HCT116 (cell line): ENCODE data around the gene CDH23. TPM values are rescaled to one million over a fixed set of nuclear protein-coding genes. Genes with fewer than 3 reads are reported as not detected.

Experiments used
- ATAC-seq: fragments of 200-7000 bp; cut with Tn5 transposase; 2 replicates; pipeline ENCODE4 v1.9.1; 2020; ENCODE audit warnings: mild to moderate bottlenecking, moderate library complexity
- BruUV-seq: library from RNA; stranded (reverse); fragments of 400-500 nt; replicated peaks from 2 replicates; lab custom pipeline; 2021; lab: Mats Ljungman, UMichigan
- CTCF ChIA-PET: fragments of 300-600 bp; sonication (Branson Sonifier 250); formaldehyde crosslinking; loops from one replicate; lab custom pipeline; 2021; ENCODE audit warnings: antibody characterized with exemption; lab: Charles Lee
- POLR2A ChIA-PET: fragments of 300-600, 350-600 bp; sonication (Branson Sonifier 250); formaldehyde crosslinking; loops from one replicate; lab custom pipeline; 2021; ENCODE audit warnings: antibody characterized with exemption; lab: Charles Lee
- RAD21 ChIA-PET, 2 experiments: fragments of 300-600 bp; sonication (Branson Sonifier 250); formaldehyde crosslinking; loops; one replicate each; lab custom pipeline; 2023; ENCODE audit warnings: low total read pairs in 2 of 2; ENCODE audit not compliant: uncharacterized antibody in 2 of 2, unreplicated experiment in 2 of 2, low non-redundant PET in 1 of 2; lab: Charles Lee
- DNase-seq: peaks from one replicate; pipeline ENCODE4 v3.0.0-alpha.2; 2010; ENCODE audit warnings: low read depth, low spot score
- H2AFZ ChIP-seq: fragments of 200-600 bp; shearing (Covaris generic), sonication (generic); 2 replicates; pipeline ENCODE4 v1.6.1; 2017; ENCODE audit warnings: low read depth, mixed run types, mixed read lengths, antibody characterized with exemption, low read length; ENCODE audit not compliant: poor library complexity, severe bottlenecking
- H3K27ac ChIP-seq: 2 replicates; pipeline ENCODE4 v1.5.1; 2012; ENCODE audit warnings: low read depth, low read length
- H3K27me3 ChIP-seq: fragments of 200-600 bp; sonication (generic); 2 replicates; pipeline ENCODE4 v1.6.1; 2016; ENCODE audit warnings: mixed run types, low read length, mixed read lengths; ENCODE audit not compliant: insufficient read depth
- H3K36me3 ChIP-seq, 2 experiments: fragments of 200-500 bp in 1 of 2; fragments of 200-600 bp in 1 of 2; sonication (Bioruptor generic) in 1 of 2; sonication (generic) in 1 of 2; 2 replicates each; pipeline versions ENCODE4 v1.5.1 to v1.6.1; 2014 to 2016; ENCODE audit warnings: low read length in 2 of 2, inconsistent platforms in 1 of 2, mixed read lengths in 1 of 2, mixed run types in 1 of 2; ENCODE audit not compliant: insufficient read depth in 2 of 2, control insufficient read depth in 1 of 2
- H3K4me1 ChIP-seq, 2 experiments: fragments of 200-600 bp in 1 of 2; sonication (generic) in 1 of 2; 2 replicates each; pipeline versions ENCODE4 v1.5.1 to v1.6.1; 2012 to 2017; ENCODE audit warnings: low read length in 2 of 2, inconsistent platforms in 1 of 2, mild to moderate bottlenecking in 1 of 2, mixed read lengths in 1 of 2, mixed run types in 1 of 2, moderate library complexity in 1 of 2; ENCODE audit not compliant: insufficient read depth in 2 of 2, control insufficient read depth in 1 of 2
- H3K4me2 ChIP-seq: fragments of 200-600 bp; sonication (generic); 2 replicates; pipeline ENCODE4 v1.6.1; 2017; ENCODE audit warnings: mixed run types, low read length, mixed read lengths
- H3K4me3 ChIP-seq, 2 experiments: fragments of 200-600 bp in 1 of 2; sonication (generic) in 1 of 2; replicated peaks in 1 of 2; 2 replicates each; pipeline ENCODE4 v1.5.1; 2011 to 2016; ENCODE audit warnings: low read length in 2 of 2, control low read depth in 1 of 2, low read depth in 1 of 2, mild to moderate bottlenecking in 1 of 2, mixed read lengths in 1 of 2, mixed run types in 1 of 2
- H3K79me2 ChIP-seq: fragments of 200-600 bp; sonication (generic); 2 replicates; pipeline ENCODE4 v1.6.1; 2017; ENCODE audit warnings: mild to moderate bottlenecking, mixed run types, low read length, moderate library complexity, mixed read lengths; ENCODE audit not compliant: insufficient read depth
- H3K9ac ChIP-seq: fragments of 200-600 bp; sonication (generic); 2 replicates; pipeline ENCODE4 v1.6.1; 2016; ENCODE audit warnings: low read length, mixed read lengths
- H3K9me2 ChIP-seq: fragments of 200-600 bp; sonication (generic), shearing (Covaris generic); 2 replicates; pipeline ENCODE4 v1.6.1; 2017; ENCODE audit warnings: mixed run types, mild to moderate bottlenecking, moderate library complexity; ENCODE audit not compliant: insufficient read depth
- H3K9me3 ChIP-seq, 2 experiments: fragments of 200-500 bp in 1 of 2; fragments of 200-600 bp in 1 of 2; sonication (Bioruptor generic) in 1 of 2; sonication (generic) in 1 of 2; 2 replicates each; pipeline ENCODE4 v1.6.1; 2014 to 2017; ENCODE audit warnings: low read length in 2 of 2, mixed read lengths in 2 of 2, inconsistent platforms in 1 of 2, low read depth in 1 of 2, mild to moderate bottlenecking in 1 of 2, mixed run types in 1 of 2, moderate library complexity in 1 of 2; ENCODE audit not compliant: control insufficient read depth in 1 of 2, insufficient read depth in 1 of 2
- H4K20me1 ChIP-seq: fragments of 200-600 bp; sonication (generic), shearing (Covaris generic); 2 replicates; pipeline ENCODE4 v1.6.1; 2017; ENCODE audit warnings: mixed run types, mild to moderate bottlenecking, moderate library complexity; ENCODE audit not compliant: insufficient read depth
- ATF3 ChIP-seq: IDR thresholded peaks from 2 replicates; pipeline ENCODE4 v1.6.1; 2012
- CBX3 ChIP-seq: IDR thresholded peaks from 2 replicates; pipeline ENCODE4 v1.6.1; 2012; ENCODE audit warnings: low read depth
- CTCF ChIP-seq, 3 experiments: fragments of 200-600 bp in 1 of 3; sonication (generic) in 1 of 3; IDR thresholded peaks in 2 of 3; conservative IDR thresholded peaks in 1 of 3; 2 replicates each; pipeline ENCODE4 v1.5.1; 2012 to 2017; ENCODE audit warnings: low read depth in 2 of 3, low read length in 2 of 3, antibody characterized with exemption in 1 of 3, borderline replicate concordance in 1 of 3, control low read depth in 1 of 3, mild to moderate bottlenecking in 1 of 3, mixed read lengths in 1 of 3, mixed run types in 1 of 3, moderate library complexity in 1 of 3; ENCODE audit not compliant: insufficient read depth in 1 of 3
- EGR1 ChIP-seq: IDR thresholded peaks from 2 replicates; pipeline ENCODE4 v1.6.1; 2012; ENCODE audit warnings: low read depth
- EZH2 ChIP-seq: fragments of 200-600 bp; sonication (generic); IDR thresholded peaks from 2 replicates; pipeline ENCODE4 v1.6.1; 2017; ENCODE audit warnings: antibody characterized with exemption, mixed run types
- EZH2phosphoT487 ChIP-seq: fragments of 200-600 bp; IDR thresholded peaks from 2 replicates; pipeline ENCODE4 v1.6.1; 2018; ENCODE audit warnings: antibody characterized with exemption, borderline replicate concordance
- FOSL1 ChIP-seq: IDR thresholded peaks from 2 replicates; pipeline ENCODE4 v1.6.1; 2012; ENCODE audit warnings: low read depth
- POLR2A ChIP-seq: IDR thresholded peaks from 2 replicates; pipeline ENCODE4 v1.7.0; 2011; ENCODE audit warnings: borderline replicate concordance; ENCODE audit not compliant: insufficient read depth, insufficient read length; ENCODE audit errors: extremely low read depth
- RAD21 ChIP-seq: IDR thresholded peaks from 2 replicates; pipeline ENCODE4 v1.6.1; 2012; ENCODE audit warnings: low read depth, mild to moderate bottlenecking
- TCF7L2 ChIP-seq: IDR thresholded peaks from 2 replicates; pipeline ENCODE4 v1.7.0; 2011; ENCODE audit warnings: borderline replicate concordance, inconsistent platforms; ENCODE audit not compliant: insufficient read depth, insufficient read length; ENCODE audit errors: extremely low read depth
- ZFX ChIP-seq: fragments of 450-650 bp; IDR thresholded peaks from 2 replicates; pipeline ENCODE4 v1.6.1; 2017
- ZNF274 ChIP-seq: fragments of 200-500 bp; sonication (Bioruptor generic); IDR thresholded peaks from 2 replicates; pipeline ENCODE4 v1.6.1; 2014; ENCODE audit warnings: mild to moderate bottlenecking, low read depth, low read length, inconsistent platforms
- intact Hi-C: fragments of 100-400 bp; cut with micrococcal nuclease; formaldehyde crosslinking; loops from 2 replicates; pipeline ENCODE4 v1.10.0; 2022
- total RNA-seq: library from RNA; stranded (reverse); gene quantifications from one replicate; pipeline ENCODE4 v1.2.1, GENCODE V29; 2021; ENCODE audit not compliant: unreplicated experiment

CDH23 gene
- total RNA-seq, 1 experiment from 2014 or later = not detected

- H3K27me3 ChIP-seq = peaks cover 6% of the 10 kb centered on the region; the same call in 1 of the 2 replicates
- no peak overlapping the region for H3K9ac ChIP-seq
- H3K4me1 ChIP-seq = no peaks in the 10 kb centered on the region
- no TSS peak for BruUV-seq
- no peaks in the 10 kb centered on the region for H3K9me3 ChIP-seq
- ChIA-PET CTCF (interaction anchor here (1.5 kb wide), 1 partner anchor 17 kb away, joined by 9 read pairs; no protein-coding TSS in a partner anchor), POLR2A (no interaction called here), RAD21 (no interaction called here)
- DNase-seq (no peak), ATAC-seq (no peak)
- H3K27ac ChIP-seq = no peak overlapping the region
- no peaks in the 10 kb centered on the region for H3K36me3 ChIP-seq
- H3K4me3 ChIP-seq = no peak overlapping the region
- H3K9me2 ChIP-seq = no peaks in the 10 kb centered on the region
- H3K79me2 ChIP-seq = no peaks in the 10 kb centered on the region
- intact Hi-C loops = no loop called here
- H4K20me1 ChIP-seq = no peaks in the 10 kb centered on the region
- no peak overlapping the region for H2AFZ ChIP-seq
- no peak overlapping the region for H3K4me2 ChIP-seq
- TF ChIP-seq ATF3 = no peak
- TF ChIP-seq RAD21 = no peak
- TF ChIP-seq EZH2 = no peak
- no peak for TF ChIP-seq EGR1
- TF ChIP-seq CBX3 = no peak
- no peak for TF ChIP-seq FOSL1
- no peak for TF ChIP-seq TCF7L2
- no peak for TF ChIP-seq CTCF (IDR thresholded peaks at IDR 0.05 in 2 of 3, conservative IDR thresholded peaks at IDR 0.05 in 1 of 3; ENCODE audit: borderline replicate concordance in 1 of 3, insufficient read depth in 1 of 3, low read depth in 2 of 3, low read length in 2 of 3)
- TF ChIP-seq ZFX = no peak
Observed at GRCh38 chr10:71553432-71553831, 156.7 kb downstream of the CDH23 start.

GRCh38 chr10:71554671-71555070, 158.0 kb downstream of the CDH23 start:
- POLR2A ChIA-PET = no interaction called here
- TF ChIP-seq EZH2 = no peak
- TF ChIP-seq ATF3 = no peak
- no peak for TF ChIP-seq POLR2A
- no peak for TF ChIP-seq EZH2phosphoT487
- TF ChIP-seq TCF7L2 = no peak
- no peak for TF ChIP-seq FOSL1
- TF ChIP-seq CTCF (IDR thresholded peaks at IDR 0.05 in 2 of 3, conservative IDR thresholded peaks at IDR 0.05 in 1 of 3; ENCODE audit: borderline replicate concordance in 1 of 3, insufficient read depth in 1 of 3, low read depth in 2 of 3, low read length in 2 of 3) = no peak
- no peak for TF ChIP-seq ZNF274
- intact Hi-C loops = no loop called here
- H3K4me3 ChIP-seq = no peak overlapping the region
- CTCF ChIA-PET = no interaction called here
- H3K9ac ChIP-seq = no peak overlapping the region
- no peaks in the 10 kb centered on the region for H3K79me2 ChIP-seq
- H3K9me3 ChIP-seq = no peaks in the 10 kb centered on the region
- peaks cover 10% of the 10 kb centered on the region; the same call in 1 of the 2 replicates for H3K27me3 ChIP-seq
- H2AFZ ChIP-seq = no peak overlapping the region
- no TSS peak for BruUV-seq
- no peak for ATAC-seq
- RAD21 ChIA-PET = no interaction called here
- H3K27ac ChIP-seq = no peak overlapping the region
- H3K4me1 ChIP-seq = no peaks in the 10 kb centered on the region
- no peak for DNase-seq
- no peak overlapping the region for H3K4me2 ChIP-seq
- H3K9me2 ChIP-seq = no peaks in the 10 kb centered on the region
- no peaks in the 10 kb centered on the region for H4K20me1 ChIP-seq
- H3K36me3 ChIP-seq = no peaks in the 10 kb centered on the region
